ENCODE measurements around the gene ADAMTS2. TPM values are rescaled to one million over a fixed set of nuclear protein-coding genes. Genes with fewer than 3 reads are reported as not detected.

Gene ADAMTS2
- total and polyA plus RNA-seq, 2 of the 8 experiments (the other 6 are each of a cell fraction or from before 2014, with no cell fraction given), result 6.6 to 7.3 TPM

- TF ChIP-seq CBX5 (IDR thresholded peaks at IDR 0.05; ENCODE audit: low read depth, low read length) (no peak), TBP (IDR thresholded peaks at IDR 0.05; ENCODE audit: low read depth, low read length) (no peak), HDAC2 (IDR thresholded peaks at IDR 0.05; ENCODE audit: borderline replicate concordance in 1 of 2, low read depth in 2 of 2, low read length in 2 of 2) (no peak), KDM4A (IDR thresholded peaks at IDR 0.05; ENCODE audit: low read depth, low read length, severe bottlenecking) (no peak), JUND (IDR thresholded peaks at IDR 0.05; ENCODE audit: low read length) (no peak)
Measured at GRCh38 chr5:179171816-179172745, 173.2 kb downstream of the ADAMTS2 start (continued).
